ENCODE results near the gene TTC33.

DNA sequence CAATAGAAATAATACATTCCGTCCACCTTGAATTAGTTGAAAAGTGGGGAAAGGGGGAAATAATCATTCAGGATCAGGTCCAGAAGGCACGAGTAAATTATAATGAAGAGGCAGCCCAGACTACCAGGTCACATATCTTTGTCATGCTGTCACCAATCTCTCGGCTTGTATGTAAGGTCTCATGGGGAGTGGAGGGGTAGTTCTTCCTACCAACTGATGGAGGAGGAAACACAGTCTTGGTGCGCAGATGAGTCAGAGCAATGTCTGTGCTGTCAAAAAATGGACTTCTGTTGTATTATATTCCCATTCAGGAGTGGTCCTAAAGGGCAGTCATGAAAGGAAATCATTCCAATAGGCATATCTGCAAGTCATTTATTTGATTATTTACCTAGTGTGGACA is 240.3 kb downstream of the TTC33 start:
- TF ChIP-seq EZH2phosphoT487 (IDR thresholded peaks at IDR 0.05; ENCODE audit: borderline replicate concordance), result no peak
- TF ChIP-seq, protein P1, sequence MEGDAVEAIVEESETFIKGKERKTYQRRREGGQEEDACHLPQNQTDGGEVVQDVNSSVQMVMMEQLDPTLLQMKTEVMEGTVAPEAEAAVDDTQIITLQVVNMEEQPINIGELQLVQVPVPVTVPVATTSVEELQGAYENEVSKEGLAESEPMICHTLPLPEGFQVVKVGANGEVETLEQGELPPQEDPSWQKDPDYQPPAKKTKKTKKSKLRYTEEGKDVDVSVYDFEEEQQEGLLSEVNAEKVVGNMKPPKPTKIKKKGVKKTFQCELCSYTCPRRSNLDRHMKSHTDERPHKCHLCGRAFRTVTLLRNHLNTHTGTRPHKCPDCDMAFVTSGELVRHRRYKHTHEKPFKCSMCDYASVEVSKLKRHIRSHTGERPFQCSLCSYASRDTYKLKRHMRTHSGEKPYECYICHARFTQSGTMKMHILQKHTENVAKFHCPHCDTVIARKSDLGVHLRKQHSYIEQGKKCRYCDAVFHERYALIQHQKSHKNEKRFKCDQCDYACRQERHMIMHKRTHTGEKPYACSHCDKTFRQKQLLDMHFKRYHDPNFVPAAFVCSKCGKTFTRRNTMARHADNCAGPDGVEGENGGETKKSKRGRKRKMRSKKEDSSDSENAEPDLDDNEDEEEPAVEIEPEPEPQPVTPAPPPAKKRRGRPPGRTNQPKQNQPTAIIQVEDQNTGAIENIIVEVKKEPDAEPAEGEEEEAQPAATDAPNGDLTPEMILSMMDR (conservative IDR thresholded peaks at IDR 0.05; ENCODE audit: low read length), result no peak
